ENCODE results near the gene ERC2. TPM values are rescaled to one million over a fixed set of nuclear protein-coding genes. Genes with fewer than 3 reads are reported as not detected.

The ERC2 gene
- total and polyA plus RNA-seq, 2 donors (not counting 3 experiments of a cell fraction or from before 2014, with no cell fraction given) = 5.6 to 15.5 TPM

GRCh38 chr3:56101576-56101975 is 366.7 kb downstream of the ERC2 start:
- peak; percentile 11 for TF ChIP-seq GATA2 (IDR thresholded peaks at IDR 0.05; ENCODE audit: insufficient read depth, insufficient read length, low read depth, low read length)
- TF ChIP-seq CTCF (IDR thresholded peaks at IDR 0.05; ENCODE audit: extremely low read depth in 1 of 2, insufficient read depth in 1 of 2, low read depth in 1 of 2, low read length in 2 of 2) = no peak
- no TSS peak for BruUV-seq (replicated peaks)
- Histone ChIP-seq H3K4me2 (ENCODE audit: insufficient read depth, low read length) (peak overlapping the region; percentile 21), H3K4me1 (ENCODE audit: control insufficient read depth, extremely low read depth, insufficient read depth, low read length) (peaks cover 10% of the 10 kb centered on the region), H3K27me3 (ENCODE audit: control insufficient read depth in 2 of 2, insufficient read depth in 2 of 2, low read length in 2 of 2) (no peaks in the 10 kb centered on the region), H3K9ac (replicated peaks; ENCODE audit: extremely low read depth, insufficient read depth, low read length) (no peak overlapping the region), H4K20me1 (replicated peaks; ENCODE audit: control insufficient read depth, extremely low read depth, insufficient read depth, low read length) (peaks cover 5% of the 10 kb centered on the region), H3K79me2 (ENCODE audit: control insufficient read depth, insufficient read depth, low read length) (no peaks in the 10 kb centered on the region), H3K27ac (ENCODE audit: insufficient read depth, low read depth, low read length) (no peak overlapping the region), H3K4me3 (replicated peaks in 1 of 3; ENCODE audit: insufficient read depth in 1 of 3, low read depth in 1 of 3, low read length in 3 of 3) (no peak overlapping the region), H3K9me1 (replicated peaks; ENCODE audit: control insufficient read depth, extremely low read depth, insufficient read depth, low read length) (no peaks in the 10 kb centered on the region), H2AFZ (ENCODE audit: low read depth, low read length) (no peak overlapping the region), H3K36me3 (ENCODE audit: control insufficient read depth in 2 of 2, extremely low read depth in 1 of 2, insufficient read depth in 2 of 2, low read length in 2 of 2) (no peaks in the 10 kb centered on the region), H3K9me3 (replicated peaks; ENCODE audit: control insufficient read depth, insufficient read depth, low read length) (no peaks in the 10 kb centered on the region)
- peak; percentile 76 for FAIRE-seq
- POLR2A ChIA-PET = no interaction called here
- intact Hi-C loops (cut with micrococcal nuclease) (no loop called here), dilution Hi-C loops (cut with MboI; ENCODE audit: extremely low pct_ligation_motif_present, low sequenced_read_pairs) (no loop called here)
- CTCF ChIA-PET = no interaction called here
- DNase-seq (ENCODE audit: low read depth, low spot score) = peak; percentile 59

GRCh38 chr3:56096999-56097398 is 371.3 kb downstream of the ERC2 start:
- no TSS peak for BruUV-seq (replicated peaks)
- Histone ChIP-seq H3K4me1 (ENCODE audit: control insufficient read depth, extremely low read depth, insufficient read depth, low read length) (peaks cover 8% of the 10 kb centered on the region), H4K20me1 (replicated peaks; ENCODE audit: control insufficient read depth, extremely low read depth, insufficient read depth, low read length) (peaks cover 5% of the 10 kb centered on the region), H2AFZ (ENCODE audit: low read depth, low read length) (no peak overlapping the region), H3K27me3 (ENCODE audit: control insufficient read depth in 2 of 2, insufficient read depth in 2 of 2, low read length in 2 of 2) (no peaks in the 10 kb centered on the region), H3K4me2 (ENCODE audit: insufficient read depth, low read length) (no peak overlapping the region), H3K4me3 (replicated peaks in 1 of 3; ENCODE audit: insufficient read depth in 1 of 3, low read depth in 1 of 3, low read length in 3 of 3) (no peak overlapping the region), H3K9me3 (replicated peaks; ENCODE audit: control insufficient read depth, insufficient read depth, low read length) (no peaks in the 10 kb centered on the region), H3K36me3 (ENCODE audit: control insufficient read depth in 2 of 2, extremely low read depth in 1 of 2, insufficient read depth in 2 of 2, low read length in 2 of 2) (no peaks in the 10 kb centered on the region), H3K9ac (replicated peaks; ENCODE audit: extremely low read depth, insufficient read depth, low read length) (no peak overlapping the region), H3K79me2 (ENCODE audit: control insufficient read depth, insufficient read depth, low read length) (no peaks in the 10 kb centered on the region), H3K9me1 (replicated peaks; ENCODE audit: control insufficient read depth, extremely low read depth, insufficient read depth, low read length) (peaks cover 2% of the 10 kb centered on the region), H3K27ac (ENCODE audit: insufficient read depth, low read depth, low read length) (no peak overlapping the region)
- DNase-seq (ENCODE audit: low read depth, low spot score) = no peak
- ChIA-PET CTCF (no interaction called here), POLR2A (no interaction called here)
- intact Hi-C loops (cut with micrococcal nuclease) (no loop called here), dilution Hi-C loops (cut with MboI; ENCODE audit: extremely low pct_ligation_motif_present, low sequenced_read_pairs) (no loop called here)
- TF ChIP-seq GATA2 (IDR thresholded peaks at IDR 0.05; ENCODE audit: insufficient read depth, insufficient read length, low read depth, low read length) (no peak), MYC (IDR thresholded peaks at IDR 0.05; ENCODE audit: low read depth, low read length) (no peak), JUN (IDR thresholded peaks at IDR 0.05; ENCODE audit: borderline replicate concordance, insufficient read depth, insufficient read length, low read depth) (no peak), MAX (IDR thresholded peaks at IDR 0.05; ENCODE audit: insufficient read depth, insufficient read length) (no peak), POLR2A (IDR thresholded peaks at IDR 0.05; ENCODE audit: low read depth, low read length) (no peak), EZH2 (IDR thresholded peaks at IDR 0.05; ENCODE audit: borderline replicate concordance, low read depth, low read length, severe bottlenecking) (no peak), POLR2AphosphoS5 (IDR thresholded peaks at IDR 0.05; ENCODE audit: insufficient read depth, low read depth, low read length) (no peak), CTCF (IDR thresholded peaks at IDR 0.05; ENCODE audit: extremely low read depth in 1 of 2, insufficient read depth in 1 of 2, low read depth in 1 of 2, low read length in 2 of 2) (no peak), FOS (IDR thresholded peaks at IDR 0.05; ENCODE audit: borderline replicate concordance, insufficient read depth, low read length) (no peak)
- FAIRE-seq = no peak
